Fibroblast of lung (primary cell): ENCODE results near the gene UCHL1.

Source experiments
- EZH2 ChIP-seq: IDR thresholded peaks from 2 replicates; pipeline ENCODE4 v1.5.1; 2012; ENCODE audit warnings: low read length, control low read depth, mild to moderate bottlenecking; ENCODE audit errors: missing control alignments
- TF ChIP-seq, protein P1 (sequence below), 2 donors: IDR thresholded peaks in 1 of 2; conservative IDR thresholded peaks in 1 of 2; 1 replicate in 1 of 2; 2 replicates in 1 of 2; pipeline ENCODE4 v1.5.1; 2011 to 2012; ENCODE audit warnings: low read length in 2 of 2, control low read depth in 1 of 2, inconsistent platforms in 1 of 2, low read depth in 1 of 2, mild to moderate bottlenecking in 1 of 2

DNA sequence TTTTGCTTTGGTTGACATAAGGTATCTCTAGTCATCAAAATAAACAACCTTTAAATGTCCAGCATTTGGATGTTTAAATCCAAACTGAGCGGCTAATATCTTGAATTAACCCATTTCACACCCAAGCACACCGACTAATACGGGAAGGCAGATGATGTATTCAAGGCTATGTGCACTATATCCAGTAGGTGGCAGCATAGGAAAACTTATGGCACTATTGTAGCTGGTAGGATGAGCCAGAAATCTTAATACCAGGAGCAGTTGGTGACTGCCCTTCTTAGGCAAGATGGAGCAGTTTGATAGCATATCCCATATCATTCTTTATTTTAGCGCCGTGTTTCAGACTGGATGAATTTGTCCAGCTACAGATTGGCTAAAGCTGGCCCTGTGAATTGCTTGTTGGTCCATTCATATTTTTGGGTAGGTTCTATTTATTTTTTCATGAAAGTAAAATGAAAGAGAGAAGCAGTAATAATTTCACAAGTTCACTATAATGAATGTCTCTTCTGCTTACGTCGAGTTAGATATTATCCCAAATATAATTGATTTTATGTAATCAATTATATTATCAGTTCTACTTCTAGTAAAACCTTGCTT is 24.4 kb downstream of the UCHL1 start:
- TF ChIP-seq, protein P1, sequence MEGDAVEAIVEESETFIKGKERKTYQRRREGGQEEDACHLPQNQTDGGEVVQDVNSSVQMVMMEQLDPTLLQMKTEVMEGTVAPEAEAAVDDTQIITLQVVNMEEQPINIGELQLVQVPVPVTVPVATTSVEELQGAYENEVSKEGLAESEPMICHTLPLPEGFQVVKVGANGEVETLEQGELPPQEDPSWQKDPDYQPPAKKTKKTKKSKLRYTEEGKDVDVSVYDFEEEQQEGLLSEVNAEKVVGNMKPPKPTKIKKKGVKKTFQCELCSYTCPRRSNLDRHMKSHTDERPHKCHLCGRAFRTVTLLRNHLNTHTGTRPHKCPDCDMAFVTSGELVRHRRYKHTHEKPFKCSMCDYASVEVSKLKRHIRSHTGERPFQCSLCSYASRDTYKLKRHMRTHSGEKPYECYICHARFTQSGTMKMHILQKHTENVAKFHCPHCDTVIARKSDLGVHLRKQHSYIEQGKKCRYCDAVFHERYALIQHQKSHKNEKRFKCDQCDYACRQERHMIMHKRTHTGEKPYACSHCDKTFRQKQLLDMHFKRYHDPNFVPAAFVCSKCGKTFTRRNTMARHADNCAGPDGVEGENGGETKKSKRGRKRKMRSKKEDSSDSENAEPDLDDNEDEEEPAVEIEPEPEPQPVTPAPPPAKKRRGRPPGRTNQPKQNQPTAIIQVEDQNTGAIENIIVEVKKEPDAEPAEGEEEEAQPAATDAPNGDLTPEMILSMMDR (conservative IDR thresholded peaks at IDR 0.05 in 1 of 2, IDR thresholded peaks at IDR 0.05 in 1 of 2; ENCODE audit: low read depth in 1 of 2, low read length in 2 of 2), result peak; percentile 85 to 95
- TF ChIP-seq EZH2, result no peak
